NCI-H2081 (cell line): ENCODE measurements around the gene PPFIA3.
"Not testable (repeated sequence)": the region's sequence is repeated elsewhere in the genome, so short reads cannot be mapped to it uniquely, and the experiment has no call there.

Source experiments
- DNase-seq, 2 experiments: peaks; one replicate each; lab custom pipeline; 2025; lab: John Stamatoyannopoulos, UW

PPFIA3 gene

DNA sequence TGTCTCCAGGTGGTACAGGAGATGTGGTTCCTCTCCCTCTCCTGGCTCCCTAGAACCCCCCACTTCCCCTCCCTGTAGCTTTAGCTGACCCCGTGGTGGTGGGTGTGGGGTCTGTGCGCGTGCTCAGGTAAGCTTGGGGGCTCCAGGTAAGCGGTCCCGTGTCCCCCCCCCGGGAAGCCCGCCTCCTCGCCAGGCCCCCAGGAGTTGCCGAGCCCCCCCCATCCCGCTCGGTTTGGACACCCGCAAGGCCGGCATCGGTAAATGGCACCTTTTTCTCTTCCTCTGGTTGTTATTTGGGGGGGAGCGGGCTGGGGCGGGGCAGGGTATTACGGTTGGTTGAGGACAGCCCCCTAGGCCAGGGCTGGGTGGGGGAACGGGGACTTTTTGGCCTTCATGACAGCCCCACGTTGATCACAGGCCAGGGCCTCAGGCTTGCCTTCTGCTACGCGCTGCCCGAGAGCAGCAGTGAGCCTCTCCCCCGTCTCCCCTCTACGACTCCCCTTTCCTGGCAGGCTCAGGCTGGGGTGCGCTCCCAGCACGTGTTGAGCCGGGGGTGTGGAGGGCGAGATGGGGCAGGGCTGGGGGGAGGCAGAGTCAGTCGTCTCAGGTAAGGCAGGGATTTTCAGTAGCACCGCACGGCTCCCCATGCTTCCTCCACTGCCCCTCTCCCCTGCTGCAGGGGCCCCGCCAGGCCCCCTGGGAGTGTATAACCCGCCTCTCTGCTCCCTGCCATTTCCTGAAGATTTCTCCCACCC, 15.8 kb upstream of the PPFIA3 start:
- DNase-seq = no peak

DNA sequence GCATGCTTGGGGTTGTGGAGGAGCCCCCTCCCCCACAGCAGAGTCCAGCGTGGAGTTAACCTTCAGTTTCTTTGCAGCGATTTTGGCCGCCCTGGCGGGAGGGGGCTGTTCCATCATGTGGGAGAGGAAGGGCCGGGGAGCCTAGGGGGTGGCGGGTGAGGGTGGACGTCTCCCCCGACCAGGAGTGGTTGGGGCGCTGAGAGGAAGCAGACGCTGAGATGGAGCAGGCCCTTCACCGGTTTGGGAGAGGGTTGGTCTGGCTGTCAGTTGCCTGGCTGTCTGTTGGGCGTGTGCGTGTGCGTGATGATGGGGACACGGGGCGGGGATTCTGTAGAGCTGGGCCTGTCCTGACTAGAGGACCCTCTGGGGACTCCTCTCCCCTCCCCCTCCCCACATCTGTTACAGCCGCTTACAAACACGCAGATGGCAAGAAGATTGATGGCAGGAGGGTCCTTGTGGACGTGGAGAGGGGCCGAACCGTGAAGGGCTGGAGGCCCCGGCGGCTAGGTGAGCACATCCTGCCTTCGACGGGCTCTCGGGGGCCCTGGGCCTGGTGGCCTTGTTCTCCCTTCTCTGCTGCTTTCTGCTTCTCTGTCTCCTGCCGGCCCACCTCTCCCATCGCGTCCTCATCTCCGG, 15.0 kb upstream of the PPFIA3 start:
- no peak for DNase-seq

DNA sequence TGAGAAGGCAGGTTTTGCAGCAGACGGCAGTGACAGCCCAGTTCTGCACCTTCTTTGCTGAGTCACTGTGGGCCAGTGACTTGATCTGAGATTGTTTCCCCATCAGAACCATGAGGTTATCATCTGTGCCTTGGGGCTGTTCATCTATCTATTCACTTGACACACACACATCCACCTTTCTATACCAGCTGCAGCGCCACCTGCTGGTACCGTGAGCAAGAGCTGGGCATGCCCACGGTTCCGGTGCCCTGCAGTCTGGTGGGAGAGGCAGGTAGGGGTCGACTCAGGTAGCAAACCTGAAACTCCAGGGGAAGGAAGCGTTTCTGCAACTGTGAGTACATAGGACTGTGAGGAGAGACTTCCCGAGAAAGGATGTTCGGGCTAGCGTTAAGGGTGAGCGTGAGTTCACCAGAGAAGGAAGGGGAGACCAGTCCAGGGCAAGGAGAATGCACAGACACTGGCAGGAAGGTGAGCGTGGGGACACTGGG, 12.7 kb upstream of the PPFIA3 start:
- DNase-seq = peak; percentile 13 to 21

DNA sequence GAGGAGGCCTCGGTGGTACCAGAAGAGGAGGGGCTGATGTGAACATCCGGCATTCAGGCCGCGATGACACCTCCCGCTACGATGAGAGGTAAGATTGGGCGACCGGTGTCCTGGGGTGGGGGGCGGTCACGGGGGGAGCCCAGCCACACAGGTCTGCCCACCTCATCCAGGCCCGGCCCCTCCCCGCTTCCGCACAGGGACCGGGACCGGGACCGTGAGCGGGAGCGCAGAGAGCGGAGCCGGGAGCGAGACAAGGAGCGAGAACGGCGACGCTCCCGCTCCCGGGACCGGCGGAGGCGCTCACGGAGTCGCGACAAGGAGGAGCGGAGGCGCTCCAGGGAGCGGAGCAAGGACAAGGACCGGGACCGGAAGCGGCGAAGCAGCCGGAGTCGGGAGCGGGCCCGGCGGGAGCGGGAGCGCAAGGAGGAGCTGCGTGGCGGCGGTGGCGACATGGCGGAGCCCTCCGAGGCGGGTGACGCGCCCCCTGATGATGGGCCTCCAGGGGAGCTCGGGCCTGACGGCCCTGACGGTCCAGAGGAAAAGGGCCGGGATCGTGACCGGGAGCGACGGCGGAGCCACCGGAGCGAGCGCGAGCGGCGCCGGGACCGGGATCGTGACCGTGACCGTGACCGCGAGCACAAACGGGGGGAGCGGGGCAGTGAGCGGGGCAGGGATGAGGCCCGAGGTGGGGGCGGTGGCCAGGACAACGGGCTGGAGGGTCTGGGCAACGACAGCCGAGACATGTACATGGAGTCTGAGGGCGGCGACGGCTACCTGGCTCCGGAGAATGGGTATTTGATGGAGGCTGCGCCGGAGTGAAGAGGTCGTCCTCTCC, 11.5 kb upstream of the PPFIA3 start:
- DNase-seq = no peak

DNA sequence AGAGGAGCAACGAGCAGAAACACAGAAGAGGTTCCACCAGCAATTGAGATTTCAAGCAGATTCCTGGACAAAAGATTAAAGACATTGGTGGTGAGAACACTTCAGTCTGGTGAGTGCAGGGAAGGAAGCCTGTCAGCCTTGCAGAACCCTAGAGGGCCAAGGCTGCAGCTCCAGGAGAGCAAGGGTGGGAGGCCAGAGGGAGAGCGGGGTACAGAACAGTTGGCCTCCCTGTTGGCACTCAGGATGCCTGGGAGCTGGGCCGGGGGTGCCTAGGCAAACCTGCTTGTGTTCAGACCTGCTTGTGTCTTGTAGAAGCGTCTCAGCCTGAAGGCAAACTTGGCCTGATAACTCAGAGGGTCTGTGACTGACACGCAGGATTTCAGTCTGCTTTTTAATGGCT, 10.3 kb upstream of the PPFIA3 start:
- DNase-seq = no peak

DNA sequence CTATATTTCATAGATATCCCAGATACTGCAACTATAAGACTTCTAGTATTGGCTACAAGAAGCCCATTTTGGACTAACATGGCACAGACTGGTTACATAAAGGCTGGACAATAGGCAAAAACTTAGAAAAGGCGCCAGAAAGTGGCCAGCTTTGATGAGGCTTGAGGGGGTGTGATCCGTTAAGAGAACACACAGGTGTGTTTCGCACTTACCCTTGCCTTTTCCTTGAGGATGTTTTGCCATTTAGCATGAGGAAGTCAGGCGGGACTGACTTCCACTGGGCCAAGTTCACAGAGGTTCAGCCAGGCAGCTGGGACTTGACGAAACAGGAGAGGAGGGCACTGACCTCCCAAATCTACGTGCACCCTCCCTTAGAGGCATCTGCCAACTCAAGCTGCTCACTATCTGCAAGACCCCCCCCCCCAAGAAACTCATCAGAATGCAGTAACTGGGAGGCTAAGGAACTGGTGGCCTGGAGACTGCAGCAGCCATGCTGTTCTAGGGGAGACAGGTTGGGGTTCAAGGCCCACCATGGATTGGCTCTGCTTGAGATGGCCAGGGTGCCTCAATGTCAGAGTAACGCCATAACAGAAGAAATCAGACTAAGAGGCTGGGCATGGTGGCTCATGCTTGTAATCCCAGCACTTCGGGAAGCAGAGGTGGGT, 9.6 kb upstream of the PPFIA3 start:
- DNase-seq = no peak

DNA sequence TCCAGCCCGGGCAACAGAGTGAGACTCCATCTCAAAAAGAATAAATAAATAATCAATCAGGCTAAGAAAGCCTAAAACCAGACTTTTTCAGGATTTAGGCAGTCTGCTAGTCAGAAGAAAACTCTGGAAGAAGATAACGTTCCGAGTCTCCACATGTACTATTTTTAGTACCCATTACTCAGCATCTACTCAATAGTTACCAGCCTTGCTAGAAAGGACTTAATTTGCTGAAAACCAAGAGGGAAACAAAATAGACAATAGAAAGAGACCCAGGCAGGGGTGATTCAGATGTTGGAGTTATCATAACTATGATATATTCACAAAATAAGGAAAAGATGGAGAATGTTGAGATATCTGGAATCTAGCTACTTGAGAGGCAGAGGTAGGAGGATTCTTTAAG, 8.8 kb upstream of the PPFIA3 start:
- no peak for DNase-seq

DNA sequence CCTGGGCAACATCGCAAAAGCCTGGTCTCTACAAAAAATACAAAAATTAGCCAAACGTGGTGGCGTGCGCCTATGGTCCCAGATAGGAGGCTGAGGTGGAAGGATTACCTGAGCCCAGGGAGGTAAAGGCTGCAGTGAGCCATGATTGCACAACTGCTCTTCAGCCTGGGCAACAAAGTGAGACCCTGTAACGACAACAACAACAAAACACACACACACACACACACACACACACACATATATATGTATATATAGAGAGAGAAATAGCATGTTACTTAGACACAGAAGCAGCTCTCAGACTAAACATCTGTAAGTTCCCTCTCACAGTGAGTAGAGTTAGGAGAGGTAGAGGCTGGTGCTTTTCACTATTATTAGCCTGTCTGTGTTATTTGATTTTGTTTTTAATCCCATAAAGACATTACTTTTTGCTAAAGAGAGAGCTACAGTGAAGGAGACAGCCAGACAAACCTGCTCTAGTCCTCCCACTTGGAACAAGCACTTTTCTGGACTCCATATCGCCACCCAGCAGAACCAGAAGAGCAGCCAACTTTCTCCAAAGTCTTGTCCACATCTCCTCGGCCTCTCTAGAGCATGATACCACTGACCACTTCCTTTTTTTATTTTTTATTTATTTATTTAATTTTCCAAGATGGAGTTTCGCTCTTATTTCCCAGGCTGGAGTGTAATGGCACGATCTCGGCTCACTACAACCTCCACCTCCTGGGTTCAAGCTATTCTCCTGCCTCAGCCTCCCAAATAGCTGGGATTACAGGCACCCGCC, 7.9 kb upstream of the PPFIA3 start:
- no peak for DNase-seq

DNA sequence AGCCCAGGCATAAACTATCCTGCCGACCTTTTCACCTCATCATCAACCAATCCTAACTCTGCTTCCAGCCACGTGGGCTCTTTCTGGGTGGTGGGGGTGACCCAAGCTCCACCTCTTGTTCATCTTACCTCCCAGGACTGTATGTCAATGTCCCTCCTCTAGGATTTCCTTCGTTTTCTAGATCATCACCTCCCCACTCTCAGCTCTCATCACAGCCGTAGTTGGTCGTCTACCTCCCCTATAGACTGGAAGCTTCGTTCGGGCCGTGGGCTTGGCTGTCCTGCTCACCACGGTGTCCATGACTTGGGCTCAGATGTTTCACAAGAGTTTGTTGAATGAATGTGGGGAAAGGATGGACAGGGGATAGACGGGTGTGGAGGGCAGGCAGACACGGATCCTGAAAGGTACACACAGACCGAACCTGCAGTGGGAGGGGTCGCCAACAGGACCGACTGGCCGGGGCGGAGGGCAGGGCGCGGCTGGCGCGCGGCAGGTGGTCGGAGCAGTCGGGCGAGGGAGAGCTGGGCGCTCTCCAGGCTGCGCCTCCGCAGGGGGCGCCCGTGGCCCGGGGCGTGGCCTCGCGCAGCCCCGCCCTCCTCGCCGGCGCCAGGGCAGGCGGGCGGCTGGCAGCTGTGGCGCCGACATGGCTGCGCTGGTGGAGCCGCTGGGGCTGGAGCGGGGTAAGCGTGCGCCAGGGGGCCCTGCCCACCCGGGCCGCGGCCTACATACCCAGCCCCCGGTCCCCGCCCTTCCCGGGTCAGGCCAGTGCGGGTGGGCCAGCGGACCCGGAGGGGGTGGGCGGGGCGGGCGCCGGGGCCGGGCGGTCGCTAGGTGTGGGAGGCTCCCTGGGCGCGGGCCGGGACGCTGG, 5.3 kb upstream of the PPFIA3 start, which contains the start of gene LIN7B:
TSS of gene LIN7B (plus strand) at position 609 of the 868 bp plus-strand sequence. CDS start at position 644, 35 bp downstream.
- peak; percentile 37 to 62 for DNase-seq

DNA sequence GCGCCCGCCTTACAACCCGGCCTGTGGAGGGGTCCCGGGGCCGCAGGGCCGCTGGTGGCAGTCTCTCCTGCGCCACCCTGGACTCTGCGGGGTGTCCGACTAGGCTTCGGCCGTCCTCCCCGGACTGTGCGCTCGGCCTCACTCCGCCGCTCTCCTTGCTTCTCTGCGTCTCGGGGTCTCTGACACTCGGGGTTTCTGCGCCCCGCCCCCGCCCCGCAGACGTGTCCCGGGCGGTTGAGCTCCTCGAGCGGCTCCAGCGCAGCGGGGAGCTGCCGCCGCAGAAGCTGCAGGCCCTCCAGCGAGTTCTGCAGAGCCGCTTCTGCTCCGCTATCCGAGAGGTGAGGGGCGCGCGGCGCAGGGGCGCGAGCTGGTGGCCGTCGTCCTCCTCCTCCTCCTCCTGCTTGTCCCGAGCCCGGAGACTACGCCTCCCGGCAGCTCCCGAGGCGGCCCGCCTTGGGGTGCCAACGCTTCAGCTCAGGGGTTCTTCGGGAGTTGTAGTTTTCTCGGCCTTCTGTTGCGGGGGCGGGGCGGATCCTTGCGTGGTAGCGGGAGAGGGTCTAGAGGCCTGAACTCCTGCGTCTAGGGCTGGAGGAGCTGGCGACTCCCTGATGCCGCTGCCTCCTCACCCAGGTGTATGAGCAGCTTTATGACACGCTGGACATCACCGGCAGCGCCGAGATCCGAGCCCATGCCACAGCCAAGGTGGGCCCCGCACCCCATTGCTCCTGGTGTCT, 4.5 kb upstream of the PPFIA3 start:
- no peak for DNase-seq

DNA sequence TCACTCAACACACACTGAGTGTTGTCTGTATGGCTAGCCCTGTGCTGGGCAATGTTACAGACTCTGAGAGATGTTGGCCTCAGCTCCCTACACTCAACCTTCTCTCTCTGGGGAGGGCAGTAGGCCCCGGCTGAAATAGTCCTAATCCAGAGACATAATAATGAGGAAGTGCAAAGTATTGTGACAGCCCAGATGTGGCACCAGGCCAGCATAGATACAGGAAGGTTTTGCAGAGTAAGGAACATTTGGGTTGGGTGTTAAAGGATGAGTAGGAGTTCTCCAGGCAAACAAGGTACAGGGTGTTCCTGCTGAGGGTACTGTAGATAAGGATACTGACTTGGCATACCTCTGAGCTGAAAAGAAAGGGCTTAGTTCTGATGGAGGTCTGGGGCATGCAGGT, 2.8 kb upstream of the PPFIA3 start:
- no peak for DNase-seq

DNA sequence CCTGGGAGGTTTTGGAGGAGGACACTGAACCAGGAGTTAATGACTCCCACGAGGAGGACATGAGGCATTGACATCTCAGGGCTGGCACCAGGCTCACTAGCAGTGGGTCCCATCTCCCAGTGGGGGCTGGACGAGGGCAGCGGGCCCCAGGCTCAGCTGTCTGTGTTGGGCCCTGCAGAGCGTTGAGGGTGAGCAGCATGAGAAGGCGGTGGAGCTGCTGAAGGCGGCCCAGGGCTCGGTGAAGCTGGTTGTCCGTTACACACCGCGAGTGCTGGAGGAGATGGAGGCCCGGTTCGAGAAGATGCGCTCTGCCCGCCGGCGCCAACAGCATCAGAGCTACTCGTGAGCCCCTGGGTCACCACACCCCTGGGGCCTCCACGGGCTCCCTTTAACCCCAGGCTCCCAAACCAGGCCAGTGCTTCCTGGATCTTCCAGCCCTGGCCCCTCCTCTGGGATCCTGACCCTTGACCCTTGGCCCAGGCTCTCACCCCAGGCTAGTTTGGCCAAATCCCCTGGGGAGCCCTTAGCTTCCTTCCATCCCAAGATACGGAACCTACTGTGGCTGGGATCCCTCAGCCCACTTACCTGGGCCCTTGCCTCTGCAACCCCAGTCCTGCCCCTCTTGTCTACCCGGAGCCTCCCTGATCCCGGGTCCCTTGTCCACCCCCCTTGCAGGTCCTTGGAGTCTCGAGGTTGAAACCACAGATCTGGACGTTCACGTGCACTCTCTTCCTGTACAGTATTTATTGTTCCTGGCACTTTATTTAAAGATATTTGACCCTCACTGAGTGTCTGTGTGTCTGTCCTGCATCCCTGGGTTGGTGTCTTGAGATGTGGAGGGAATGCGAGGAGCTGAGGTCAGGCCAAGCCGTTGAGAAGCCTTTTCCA, 1.4 kb upstream of the PPFIA3 start:
- no peak for DNase-seq

DNA sequence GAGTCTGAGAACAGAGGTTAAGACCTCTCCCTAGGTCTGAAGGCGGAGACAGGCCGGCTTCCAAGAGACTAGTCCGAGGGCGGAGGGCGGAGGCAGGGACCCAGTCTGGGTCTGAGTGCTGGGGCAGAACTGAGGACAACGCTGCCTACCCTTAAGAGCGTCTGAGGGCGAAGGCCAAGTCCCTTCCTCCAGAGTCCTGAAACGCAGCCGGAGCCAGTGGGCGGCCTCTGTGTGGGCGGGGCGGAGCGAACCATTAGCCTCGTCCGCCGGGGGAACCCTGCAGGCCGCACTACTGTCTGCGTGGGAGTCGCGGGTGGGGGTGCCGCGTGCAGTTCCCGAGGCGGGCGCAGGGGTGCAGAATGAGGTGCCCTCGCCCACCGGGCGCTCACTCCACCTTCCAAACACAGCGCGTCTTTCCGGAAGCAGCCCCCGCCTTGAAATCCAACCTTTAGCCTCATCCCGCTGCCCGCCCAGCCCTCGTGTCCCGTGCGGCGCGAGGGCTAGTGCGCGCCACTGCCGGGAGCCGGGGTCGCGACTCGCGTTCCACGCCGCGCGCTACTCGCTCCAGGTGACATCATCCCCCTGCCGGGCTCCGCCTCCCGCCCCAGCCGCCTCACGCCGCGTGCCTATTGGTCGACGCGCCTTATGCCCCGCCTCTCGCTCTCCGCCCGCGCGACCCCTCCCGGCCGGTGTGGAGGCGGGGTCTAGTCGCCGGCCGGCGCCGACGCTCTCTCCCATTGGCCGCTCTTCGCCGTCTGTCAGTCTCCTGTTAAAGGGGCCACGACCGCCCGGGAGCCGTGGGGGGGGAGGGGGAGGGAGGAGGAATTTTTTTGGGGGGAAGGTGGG, 556 bp upstream of the PPFIA3 start, which contains the start of gene C19orf73:
TSS of gene C19orf73 (minus strand) at position 579 of the 846 bp plus-strand sequence. CDS start at position 458, 121 bp downstream.
- peak; percentile 88 to 95 for DNase-seq

DNA sequence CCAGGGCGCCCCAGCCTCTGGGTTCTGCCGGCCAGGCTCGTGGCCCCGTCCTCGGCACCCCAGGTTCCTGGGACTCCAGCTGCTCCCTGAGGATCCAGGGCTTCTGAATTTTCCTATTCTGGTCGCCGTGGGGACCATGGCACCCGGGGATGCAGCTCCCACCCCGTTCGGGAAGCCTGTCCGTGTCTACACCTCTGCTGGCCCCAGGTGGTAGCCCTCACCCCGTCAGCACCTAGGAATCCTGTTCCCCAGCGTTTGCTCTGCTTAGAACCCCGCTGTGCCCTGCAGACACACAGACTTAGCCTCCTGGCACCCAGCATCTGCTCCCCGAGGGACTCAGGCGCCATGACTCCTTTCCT, 960 bp downstream of the PPFIA3 start:
- DNase-seq = no peak

DNA sequence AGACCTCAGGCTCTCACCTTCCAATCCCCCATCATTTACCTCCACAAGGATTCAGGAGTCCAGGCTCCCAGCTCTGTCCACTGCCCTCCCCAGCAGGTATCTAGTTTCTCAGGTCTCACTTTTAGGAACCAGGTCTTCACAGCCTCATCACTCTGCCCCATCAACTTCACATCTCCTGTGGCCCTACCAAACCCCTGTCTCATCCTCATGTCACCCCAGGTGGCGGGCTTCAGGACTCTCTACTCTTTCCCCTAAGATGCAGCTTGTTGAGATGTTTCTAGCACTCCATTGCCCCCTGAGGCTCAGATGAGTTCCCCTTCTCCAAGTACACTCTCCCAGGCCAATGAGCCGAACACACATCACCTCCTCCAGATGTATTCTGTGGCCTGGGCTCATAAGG, 1.5 kb downstream of the PPFIA3 start:
- no peak for DNase-seq

DNA sequence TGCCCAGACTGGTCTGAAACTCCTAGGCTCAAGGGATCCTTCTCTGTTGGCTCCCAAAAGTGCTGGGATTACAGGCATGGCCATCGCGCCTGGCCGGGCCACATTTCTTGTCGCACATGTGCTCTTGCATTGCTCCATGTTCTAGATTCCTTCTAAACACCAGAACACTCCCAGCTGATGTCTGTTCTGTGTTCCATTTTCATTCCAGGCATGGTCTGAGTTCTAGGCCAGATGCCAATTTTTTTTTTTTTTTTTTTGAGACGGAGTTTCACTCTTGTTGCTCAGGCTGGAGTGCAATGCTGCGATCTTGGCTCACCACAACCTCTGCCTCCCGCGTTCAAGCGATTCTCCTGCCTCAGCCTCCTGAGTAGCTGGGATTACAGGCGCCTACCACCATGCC, 2.5 kb downstream of the PPFIA3 start:
- not testable (repeated sequence) for DNase-seq

DNA sequence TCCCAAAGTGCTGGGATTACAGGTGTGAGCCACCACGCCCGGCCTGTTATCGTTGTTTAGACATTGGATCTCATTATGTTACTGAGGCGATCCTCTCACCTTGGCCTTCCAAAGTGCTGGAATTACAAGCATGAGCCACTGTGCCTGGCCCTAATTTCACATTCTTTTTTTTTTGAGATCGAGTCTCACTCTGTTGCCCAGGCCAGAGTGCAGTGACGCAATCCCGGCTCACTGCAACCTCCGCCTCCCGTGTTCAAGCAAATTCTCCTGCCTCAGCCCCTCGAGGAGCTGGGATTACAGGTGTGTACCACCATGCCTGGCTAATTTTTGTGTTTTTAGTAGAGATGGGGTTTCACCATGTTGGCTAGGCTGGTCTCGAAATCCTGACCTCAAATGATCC, 3.9 kb downstream of the PPFIA3 start:
- not testable (repeated sequence) for DNase-seq
